GM13976 (cell line): Measurements from ENCODE around the gene LITAF.

ENCODE experiments used
- DNase-seq: peaks from one replicate; pipeline ENCODE4 v3.0.0; 2012; ENCODE audit warnings: low spot score
- in situ Hi-C: fragments of 300-500 bp; cut with MboI; formaldehyde crosslinking; loops from one replicate; pipeline ENCODE4 v1.12.0; 2022; ENCODE audit warnings: low sequenced_read_pairs, mixed read lengths, inconsistent platforms; ENCODE audit not compliant: unreplicated experiment
- TF ChIP-seq, protein P1 (sequence below): IDR thresholded peaks from 2 replicates; pipeline ENCODE4 v1.5.1; 2012; ENCODE audit warnings: borderline replicate concordance, mild to moderate bottlenecking; ENCODE audit not compliant: insufficient read depth; ENCODE audit errors: extremely low read depth, missing control alignments, control extremely low read depth

Gene LITAF

DNA sequence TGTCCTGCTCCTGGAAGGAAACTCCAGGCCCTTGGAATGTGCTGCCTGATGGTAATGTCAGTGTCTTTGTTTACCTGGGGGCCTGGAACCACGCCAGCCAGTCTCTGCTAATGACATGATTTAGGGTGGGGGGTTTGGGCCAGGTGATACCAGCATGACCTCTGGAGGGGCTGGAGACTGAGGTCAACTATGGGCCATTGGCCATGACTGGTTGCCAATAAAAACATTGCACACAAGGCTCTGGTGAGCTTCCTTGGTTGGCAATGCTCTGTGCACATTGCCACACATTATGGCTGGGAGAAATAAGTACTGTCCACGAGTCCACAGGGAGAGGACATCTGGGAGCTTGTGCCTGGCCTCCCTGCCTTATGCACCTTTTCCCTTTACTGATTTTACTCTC lies 52.5 kb downstream of the LITAF start:
- TF ChIP-seq, protein P1, sequence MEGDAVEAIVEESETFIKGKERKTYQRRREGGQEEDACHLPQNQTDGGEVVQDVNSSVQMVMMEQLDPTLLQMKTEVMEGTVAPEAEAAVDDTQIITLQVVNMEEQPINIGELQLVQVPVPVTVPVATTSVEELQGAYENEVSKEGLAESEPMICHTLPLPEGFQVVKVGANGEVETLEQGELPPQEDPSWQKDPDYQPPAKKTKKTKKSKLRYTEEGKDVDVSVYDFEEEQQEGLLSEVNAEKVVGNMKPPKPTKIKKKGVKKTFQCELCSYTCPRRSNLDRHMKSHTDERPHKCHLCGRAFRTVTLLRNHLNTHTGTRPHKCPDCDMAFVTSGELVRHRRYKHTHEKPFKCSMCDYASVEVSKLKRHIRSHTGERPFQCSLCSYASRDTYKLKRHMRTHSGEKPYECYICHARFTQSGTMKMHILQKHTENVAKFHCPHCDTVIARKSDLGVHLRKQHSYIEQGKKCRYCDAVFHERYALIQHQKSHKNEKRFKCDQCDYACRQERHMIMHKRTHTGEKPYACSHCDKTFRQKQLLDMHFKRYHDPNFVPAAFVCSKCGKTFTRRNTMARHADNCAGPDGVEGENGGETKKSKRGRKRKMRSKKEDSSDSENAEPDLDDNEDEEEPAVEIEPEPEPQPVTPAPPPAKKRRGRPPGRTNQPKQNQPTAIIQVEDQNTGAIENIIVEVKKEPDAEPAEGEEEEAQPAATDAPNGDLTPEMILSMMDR: no peak
- no peak for DNase-seq
- in situ Hi-C loops: loop anchor here (10.0 to 25.0 kb wide), 2 partner anchors 111 to 572 kb away; no protein-coding TSS in a partner anchor

DNA sequence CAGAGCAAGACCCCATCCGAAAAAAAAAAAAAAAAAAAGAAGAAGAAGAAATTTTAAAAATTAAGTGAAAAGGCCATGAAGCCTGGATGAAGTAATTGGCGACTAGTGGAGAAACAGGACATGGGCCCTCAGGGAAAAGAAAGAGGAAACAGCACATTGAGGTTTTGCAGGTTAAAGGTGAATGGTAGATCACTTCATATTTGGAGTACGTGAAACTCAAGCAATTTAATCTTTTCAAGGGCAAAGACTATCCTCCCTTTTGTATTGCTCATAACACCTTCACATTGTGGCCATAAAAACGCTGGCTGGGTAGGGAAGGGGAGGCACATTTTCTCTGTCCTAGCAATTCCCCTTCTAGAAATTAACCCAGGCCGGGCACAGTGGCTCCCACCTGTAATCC lies 53.1 kb downstream of the LITAF start:
- TF ChIP-seq, protein P1: no peak
- in situ Hi-C loops: loop anchor here (10.0 to 25.0 kb wide), 2 partner anchors 111 to 571 kb away; no protein-coding TSS in a partner anchor
- DNase-seq: no peak

DNA sequence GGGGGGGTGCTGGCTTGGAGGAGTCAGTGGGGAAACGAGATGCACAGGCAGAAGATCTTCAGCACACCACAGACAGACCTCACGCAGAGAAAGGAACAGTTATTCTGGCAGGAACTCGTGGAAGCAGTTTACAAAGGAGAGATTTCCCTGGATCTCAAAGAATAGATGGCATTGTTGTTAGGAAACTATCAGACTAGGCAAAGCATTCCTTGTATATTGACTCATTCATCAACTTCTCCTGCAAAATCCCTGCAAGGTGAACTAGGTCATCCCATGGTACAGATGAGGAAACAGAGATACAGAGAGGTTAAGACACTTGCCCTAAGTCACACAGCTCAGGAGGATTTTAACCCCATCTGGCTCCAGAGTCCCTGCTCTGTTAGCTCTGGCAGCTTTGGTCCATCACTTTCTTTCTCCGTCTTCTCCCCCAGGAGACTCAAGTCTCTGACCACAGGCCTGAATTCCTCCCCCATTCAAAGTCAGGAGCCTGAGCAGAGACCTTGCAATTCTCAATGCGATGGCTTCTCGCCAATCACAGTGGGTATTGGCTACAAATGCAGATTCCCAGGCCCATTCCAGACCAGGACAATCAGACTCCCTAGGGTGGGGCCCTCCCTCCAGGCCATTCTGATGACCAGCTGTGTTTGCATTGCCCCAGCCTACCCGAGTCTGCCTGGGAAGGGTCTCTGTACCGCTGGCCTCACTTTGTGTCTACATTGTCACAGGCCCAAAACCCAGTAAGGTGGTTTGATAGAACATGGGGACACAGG lies 56.4 kb downstream of the LITAF start:
- DNase-seq: no peak
- in situ Hi-C loops: loop anchor here (10.0 to 25.0 kb wide), 2 partner anchors 114 to 568 kb away; no protein-coding TSS in a partner anchor
- TF ChIP-seq, protein P1: no peak

DNA sequence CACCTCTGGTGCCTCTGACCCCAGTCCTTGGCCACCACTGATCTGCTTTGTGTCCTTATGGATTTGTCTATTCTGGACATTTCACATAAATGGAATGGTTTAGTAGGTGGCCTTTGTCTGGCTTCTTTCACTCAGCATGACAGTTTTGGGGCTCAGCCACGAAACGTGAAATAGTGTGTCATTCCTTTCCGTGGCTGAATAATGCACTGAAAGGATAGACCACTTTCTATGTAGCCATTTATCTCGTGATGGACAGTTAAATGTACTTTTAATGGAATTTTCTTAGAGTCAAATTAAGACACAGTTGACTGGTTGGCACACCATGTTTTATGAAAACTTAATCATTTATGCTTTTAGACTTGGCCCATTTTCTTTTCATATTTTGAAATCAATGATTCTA lies 57.4 kb downstream of the LITAF start:
- TF ChIP-seq, protein P1: no peak
- in situ Hi-C loops: loop anchor here (25.0 kb wide), 1 partner anchor 567 kb away; no protein-coding TSS in a partner anchor
- DNase-seq: no peak

DNA sequence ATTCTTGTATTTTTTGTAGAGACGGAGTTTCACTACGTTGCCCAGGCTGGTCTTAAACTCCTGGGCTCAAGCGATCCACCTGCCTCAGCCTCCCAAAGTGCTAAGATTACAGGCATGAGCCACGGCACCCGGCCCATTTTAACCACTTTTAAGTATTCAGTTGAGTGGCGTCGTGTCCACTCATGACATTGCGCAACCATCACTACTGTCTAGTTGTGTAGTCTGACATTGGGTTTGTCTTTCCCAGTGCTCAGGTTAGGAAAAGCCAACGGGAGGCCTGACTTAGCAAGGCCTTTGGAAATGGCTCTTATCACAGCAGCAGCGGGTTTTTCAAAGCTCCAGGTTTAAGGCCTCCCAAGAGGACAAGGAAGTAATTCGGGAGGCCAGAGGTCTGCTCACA lies 58.7 kb downstream of the LITAF start:
- in situ Hi-C loops: loop anchor here (25.0 kb wide), 1 partner anchor 566 kb away; no protein-coding TSS in a partner anchor
- DNase-seq: no peak
- TF ChIP-seq, protein P1: no peak

DNA sequence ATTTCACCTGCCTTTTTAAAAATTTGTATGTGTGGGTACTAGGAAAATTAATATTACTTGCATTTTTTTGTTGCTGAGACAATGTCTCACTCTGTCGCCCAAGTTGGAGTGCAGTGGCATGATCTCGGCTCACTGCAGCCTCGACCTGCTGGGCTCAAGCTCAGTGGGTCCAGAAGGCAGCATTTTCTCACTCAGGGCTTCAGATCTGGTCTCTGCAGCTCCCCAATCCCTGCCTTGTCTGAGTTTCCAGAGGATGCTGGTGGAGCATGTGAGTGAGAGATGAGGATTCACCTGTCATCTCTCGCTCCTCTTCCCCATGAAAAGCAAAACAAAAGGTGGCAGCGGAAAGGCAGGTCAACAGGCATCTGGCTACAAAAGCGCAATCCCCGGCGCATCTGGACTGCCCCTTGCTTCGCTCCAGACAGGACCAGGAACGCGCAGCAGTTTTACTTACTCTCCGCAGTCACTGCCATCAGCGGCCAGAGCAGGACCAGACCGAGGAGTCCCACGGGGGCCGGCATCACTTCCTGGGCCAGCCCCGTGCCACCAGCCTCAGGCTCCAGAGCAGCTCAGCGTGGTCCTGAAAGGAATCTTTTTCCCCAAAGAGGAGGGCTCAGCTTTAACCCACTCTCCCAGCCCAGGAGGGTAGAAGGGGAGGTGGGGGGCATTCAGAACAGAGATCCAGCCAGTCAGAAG lies 59.9 kb downstream of the LITAF start:
- no peak for DNase-seq
- in situ Hi-C loops: loop anchor here (25.0 kb wide), 1 partner anchor 565 kb away; no protein-coding TSS in a partner anchor
- TF ChIP-seq, protein P1: no peak
